Measurements from ENCODE around the gene NELFE. TPM values are rescaled to one million over a fixed set of nuclear protein-coding genes. Genes with fewer than 3 reads are reported as not detected.

NELFE gene
- total and polyA plus RNA-seq, 2 donors (not counting 1 experiment from before 2014, with no cell fraction given), result 81.7 to 85.5 TPM

GRCh38 chr6:31948753-31949413 lies 9.9 kb downstream of the NELFE start:
- DNase-seq (ENCODE audit: low read depth in 2 of 2), result peak; percentile 21 to 22
- Histone ChIP-seq H2AFZ (ENCODE audit: low read length) (no peak overlapping the region), H3K4me3 (replicated peaks in 1 of 4; ENCODE audit: control extremely low read depth in 1 of 4, insufficient read depth in 1 of 4, low read depth in 3 of 4, low read length in 4 of 4) (no peak overlapping the region), H4K20me1 (ENCODE audit: control insufficient read depth, extremely low read depth, insufficient read depth, low read length) (no peaks in the 10 kb centered on the region), H3K27me3 (ENCODE audit: control insufficient read depth, insufficient read depth, low read length) (no peaks in the 10 kb centered on the region), H3K4me2 (ENCODE audit: extremely low read depth, insufficient read depth, low read length) (no peak overlapping the region), H3K27ac (ENCODE audit: insufficient read depth, low read length) (no peak overlapping the region), H3K9me3 (ENCODE audit: control insufficient read depth, insufficient read depth, low read depth, low read length) (no peaks in the 10 kb centered on the region), H3K9ac (ENCODE audit: insufficient read depth, low read length) (no peak overlapping the region), H3K4me1 (ENCODE audit: control insufficient read depth, extremely low read depth, insufficient read depth, low read length) (peaks cover 12% of the 10 kb centered on the region), H3K36me3 (ENCODE audit: control insufficient read depth, insufficient read depth, low read length) (peaks cover 9% of the 10 kb centered on the region), H3K79me2 (ENCODE audit: control insufficient read depth, insufficient read depth, low read length) (no peaks in the 10 kb centered on the region)
- TF ChIP-seq EZH2 (IDR thresholded peaks at IDR 0.05; ENCODE audit: low read length, missing control alignments) (no peak), CTCF (conservative IDR thresholded peaks at IDR 0.05 in 1 of 2, IDR thresholded peaks at IDR 0.05 in 1 of 2; ENCODE audit: low read depth in 1 of 2, low read length in 2 of 2) (no peak)

GRCh38 chr6:31948306-31948705 lies 10.5 kb downstream of the NELFE start:
- Histone ChIP-seq H3K4me3 (replicated peaks in 1 of 4; ENCODE audit: control extremely low read depth in 1 of 4, insufficient read depth in 1 of 4, low read depth in 3 of 4, low read length in 4 of 4) (no peak overlapping the region), H4K20me1 (ENCODE audit: control insufficient read depth, extremely low read depth, insufficient read depth, low read length) (no peaks in the 10 kb centered on the region), H3K4me2 (ENCODE audit: extremely low read depth, insufficient read depth, low read length) (no peak overlapping the region), H3K4me1 (ENCODE audit: control insufficient read depth, extremely low read depth, insufficient read depth, low read length) (peaks cover 12% of the 10 kb centered on the region), H3K79me2 (ENCODE audit: control insufficient read depth, insufficient read depth, low read length) (no peaks in the 10 kb centered on the region), H3K9me3 (ENCODE audit: control insufficient read depth, insufficient read depth, low read depth, low read length) (no peaks in the 10 kb centered on the region), H3K36me3 (ENCODE audit: control insufficient read depth, insufficient read depth, low read length) (peaks cover 9% of the 10 kb centered on the region), H3K27ac (ENCODE audit: insufficient read depth, low read length) (no peak overlapping the region), H3K27me3 (ENCODE audit: control insufficient read depth, insufficient read depth, low read length) (no peaks in the 10 kb centered on the region), H3K9ac (ENCODE audit: insufficient read depth, low read length) (no peak overlapping the region), H2AFZ (ENCODE audit: low read length) (no peak overlapping the region)
- TF ChIP-seq CTCF (conservative IDR thresholded peaks at IDR 0.05 in 1 of 2, IDR thresholded peaks at IDR 0.05 in 1 of 2; ENCODE audit: low read depth in 1 of 2, low read length in 2 of 2) (no peak), EZH2 (IDR thresholded peaks at IDR 0.05; ENCODE audit: low read length, missing control alignments) (no peak)
- no peak for DNase-seq (ENCODE audit: low read depth in 2 of 2)

GRCh38 chr6:31947864-31948263 lies 10.9 kb downstream of the NELFE start:
- Histone ChIP-seq H3K9me3 (ENCODE audit: control insufficient read depth, insufficient read depth, low read depth, low read length) (no peaks in the 10 kb centered on the region), H3K79me2 (ENCODE audit: control insufficient read depth, insufficient read depth, low read length) (no peaks in the 10 kb centered on the region), H4K20me1 (ENCODE audit: control insufficient read depth, extremely low read depth, insufficient read depth, low read length) (no peaks in the 10 kb centered on the region), H3K9ac (ENCODE audit: insufficient read depth, low read length) (no peak overlapping the region), H3K4me3 (replicated peaks in 1 of 4; ENCODE audit: control extremely low read depth in 1 of 4, insufficient read depth in 1 of 4, low read depth in 3 of 4, low read length in 4 of 4) (no peak overlapping the region), H3K27me3 (ENCODE audit: control insufficient read depth, insufficient read depth, low read length) (peaks cover 2% of the 10 kb centered on the region), H3K4me1 (ENCODE audit: control insufficient read depth, extremely low read depth, insufficient read depth, low read length) (peaks cover 12% of the 10 kb centered on the region), H2AFZ (ENCODE audit: low read length) (no peak overlapping the region), H3K4me2 (ENCODE audit: extremely low read depth, insufficient read depth, low read length) (no peak overlapping the region), H3K27ac (ENCODE audit: insufficient read depth, low read length) (no peak overlapping the region), H3K36me3 (ENCODE audit: control insufficient read depth, insufficient read depth, low read length) (peaks cover 7% of the 10 kb centered on the region)
- DNase-seq (ENCODE audit: low read depth in 2 of 2), result no peak
- TF ChIP-seq EZH2 (IDR thresholded peaks at IDR 0.05; ENCODE audit: low read length, missing control alignments), result no peak
- no peak for TF ChIP-seq CTCF (conservative IDR thresholded peaks at IDR 0.05 in 1 of 2, IDR thresholded peaks at IDR 0.05 in 1 of 2; ENCODE audit: low read depth in 1 of 2, low read length in 2 of 2)

Data from fibroblast of lung (primary cell).